Measurements from ENCODE around the gene MAP3K20. TPM values are rescaled to one million over a fixed set of nuclear protein-coding genes. Genes with fewer than 3 reads are reported as not detected.

Gene MAP3K20
- total and polyA plus RNA-seq, 2 donors (not counting 1 experiment from before 2014, with no cell fraction given): 105 to 138 TPM

- no peak for DNase-seq (ENCODE audit: low read depth in 2 of 2)
- Histone ChIP-seq H3K27me3 (ENCODE audit: control insufficient read depth, insufficient read depth, low read length) (no peaks in the 10 kb centered on the region), H3K9me3 (ENCODE audit: control insufficient read depth, insufficient read depth, low read depth, low read length) (no peaks in the 10 kb centered on the region), H4K20me1 (ENCODE audit: control insufficient read depth, extremely low read depth, insufficient read depth, low read length) (no peaks in the 10 kb centered on the region), H3K4me3 (replicated peaks in 1 of 4; ENCODE audit: control extremely low read depth in 1 of 4, insufficient read depth in 1 of 4, low read depth in 3 of 4, low read length in 4 of 4) (no peak overlapping the region), H3K27ac (ENCODE audit: insufficient read depth, low read length) (no peak overlapping the region), H2AFZ (ENCODE audit: low read length) (no peak overlapping the region), H3K4me2 (ENCODE audit: extremely low read depth, insufficient read depth, low read length) (no peak overlapping the region), H3K79me2 (ENCODE audit: control insufficient read depth, insufficient read depth, low read length) (peaks cover 2% of the 10 kb centered on the region), H3K36me3 (ENCODE audit: control insufficient read depth, insufficient read depth, low read length) (no peaks in the 10 kb centered on the region), H3K4me1 (ENCODE audit: control insufficient read depth, extremely low read depth, insufficient read depth, low read length) (peaks cover 5% of the 10 kb centered on the region), H3K9ac (ENCODE audit: insufficient read depth, low read length) (no peak overlapping the region)
- TF ChIP-seq EZH2 (IDR thresholded peaks at IDR 0.05; ENCODE audit: low read length, missing control alignments) (no peak), CTCF (conservative IDR thresholded peaks at IDR 0.05 in 1 of 2, IDR thresholded peaks at IDR 0.05 in 1 of 2; ENCODE audit: low read depth in 1 of 2, low read length in 2 of 2) (no peak)
These were observed 56.9 kb downstream of the MAP3K20 start for GRCh38 chr2:173132531-173132930.

- Histone ChIP-seq H3K4me1 (ENCODE audit: control insufficient read depth, extremely low read depth, insufficient read depth, low read length) (peaks cover 5% of the 10 kb centered on the region), H3K4me2 (ENCODE audit: extremely low read depth, insufficient read depth, low read length) (no peak overlapping the region), H3K27ac (ENCODE audit: insufficient read depth, low read length) (no peak overlapping the region), H2AFZ (ENCODE audit: low read length) (no peak overlapping the region), H3K9me3 (ENCODE audit: control insufficient read depth, insufficient read depth, low read depth, low read length) (no peaks in the 10 kb centered on the region), H3K27me3 (ENCODE audit: control insufficient read depth, insufficient read depth, low read length) (no peaks in the 10 kb centered on the region), H3K36me3 (ENCODE audit: control insufficient read depth, insufficient read depth, low read length) (no peaks in the 10 kb centered on the region), H3K79me2 (ENCODE audit: control insufficient read depth, insufficient read depth, low read length) (peaks cover 4% of the 10 kb centered on the region), H3K4me3 (replicated peaks in 1 of 4; ENCODE audit: control extremely low read depth in 1 of 4, insufficient read depth in 1 of 4, low read depth in 3 of 4, low read length in 4 of 4) (no peak overlapping the region), H3K9ac (ENCODE audit: insufficient read depth, low read length) (no peak overlapping the region), H4K20me1 (ENCODE audit: control insufficient read depth, extremely low read depth, insufficient read depth, low read length) (no peaks in the 10 kb centered on the region)
- TF ChIP-seq CTCF (conservative IDR thresholded peaks at IDR 0.05 in 1 of 2, IDR thresholded peaks at IDR 0.05 in 1 of 2; ENCODE audit: low read depth in 1 of 2, low read length in 2 of 2): no peak
- no peak for TF ChIP-seq EZH2 (IDR thresholded peaks at IDR 0.05; ENCODE audit: low read length, missing control alignments)
- peak in 1 of 2 donors; percentile 39 for DNase-seq (ENCODE audit: low read depth in 2 of 2)
These were observed 59.1 kb downstream of the MAP3K20 start for GRCh38 chr2:173134703-173135102.

- peaks cover 5% of the 10 kb centered on the region for H3K4me1 ChIP-seq (ENCODE audit: control insufficient read depth, extremely low read depth, insufficient read depth, low read length)
- no peak overlapping the region for H2AFZ ChIP-seq (ENCODE audit: low read length)
- H3K27ac ChIP-seq (ENCODE audit: insufficient read depth, low read length): no peak overlapping the region
- TF ChIP-seq CTCF (conservative IDR thresholded peaks at IDR 0.05 in 1 of 2, IDR thresholded peaks at IDR 0.05 in 1 of 2; ENCODE audit: low read depth in 1 of 2, low read length in 2 of 2) (no peak), EZH2 (IDR thresholded peaks at IDR 0.05; ENCODE audit: low read length, missing control alignments) (no peak)
- no peaks in the 10 kb centered on the region for H3K9me3 ChIP-seq (ENCODE audit: control insufficient read depth, insufficient read depth, low read depth, low read length)
- H3K36me3 ChIP-seq (ENCODE audit: control insufficient read depth, insufficient read depth, low read length): no peaks in the 10 kb centered on the region
- H3K79me2 ChIP-seq (ENCODE audit: control insufficient read depth, insufficient read depth, low read length): peaks cover 4% of the 10 kb centered on the region
- H4K20me1 ChIP-seq (ENCODE audit: control insufficient read depth, extremely low read depth, insufficient read depth, low read length): no peaks in the 10 kb centered on the region
- no peak overlapping the region for H3K9ac ChIP-seq (ENCODE audit: insufficient read depth, low read length)
- no peak for DNase-seq (ENCODE audit: low read depth in 2 of 2)
- no peaks in the 10 kb centered on the region for H3K27me3 ChIP-seq (ENCODE audit: control insufficient read depth, insufficient read depth, low read length)
- H3K4me2 ChIP-seq (ENCODE audit: extremely low read depth, insufficient read depth, low read length): peak overlapping the region; percentile 50
- no peak overlapping the region for H3K4me3 ChIP-seq (replicated peaks in 1 of 4; ENCODE audit: control extremely low read depth in 1 of 4, insufficient read depth in 1 of 4, low read depth in 3 of 4, low read length in 4 of 4)
These were observed 60.4 kb downstream of the MAP3K20 start for GRCh38 chr2:173136067-173136466.
